Measurements from ENCODE around the gene DLEU7. TPM values are rescaled to one million over a fixed set of nuclear protein-coding genes. Genes with fewer than 3 reads are reported as not detected.

The DLEU7 gene
- total RNA-seq, 2 experiments from 2014 or later: not detected

GRCh38 chr13:50779443-50780200 is 63.9 kb downstream of the DLEU7 start:
- no peak for DNase-seq
- no peaks in the 10 kb centered on the region for H3K4me1 Mint-ChIP-seq
- ChIA-PET CTCF (interaction anchor here (1.2 kb wide), 1 partner anchor 22 kb away, joined by 3 read pairs; no protein-coding TSS in a partner anchor), POLR2A (no interaction called here)
- H3K4me3 Mint-ChIP-seq: no peak overlapping the region
- peaks cover 29% of the 10 kb centered on the region for H3K27me3 Mint-ChIP-seq
- H3K27ac Mint-ChIP-seq: no peak overlapping the region
- H3K36me3 Mint-ChIP-seq (ENCODE audit: low read depth): no peaks in the 10 kb centered on the region
- no peaks in the 10 kb centered on the region for H3K9me3 Mint-ChIP-seq

Other genes starting within 250 kb of the DLEU7 start
- 100 to 1,000 TPM; 121 to 179 TPM for gene RNASEH2B, start 66.1 kb upstream of the DLEU7 start, total RNA-seq